ENCODE data around the gene SEPTIN7. TPM values are rescaled to one million over a fixed set of nuclear protein-coding genes. Genes with fewer than 3 reads are reported as not detected.
A peak's percentile ranks its signal among the peaks of the same experiment; 100 is the strongest.

SEPTIN7 gene
- total RNA-seq (100 to 1,000 TPM; 106 to 142 (median 127) TPM), polyA plus RNA-seq (100 to 1,000 TPM; 120 to 136 (median 126) TPM)
- long read RNA-seq, donor 1, full-length matches to known transcripts: 47 of 65 reads
- long read RNA-seq, donor 1, partial matches to known transcripts: 5 of 65 reads
- long read RNA-seq, donor 1, other reads (novel, unspliced or antisense): 13 of 65 reads
- long read RNA-seq, donor 2, full-length matches to known transcripts: 86 of 115 reads
- long read RNA-seq, donor 2, partial matches to known transcripts: 9 of 115 reads
- long read RNA-seq, donor 2, other reads (novel, unspliced or antisense): 20 of 115 reads

DNA sequence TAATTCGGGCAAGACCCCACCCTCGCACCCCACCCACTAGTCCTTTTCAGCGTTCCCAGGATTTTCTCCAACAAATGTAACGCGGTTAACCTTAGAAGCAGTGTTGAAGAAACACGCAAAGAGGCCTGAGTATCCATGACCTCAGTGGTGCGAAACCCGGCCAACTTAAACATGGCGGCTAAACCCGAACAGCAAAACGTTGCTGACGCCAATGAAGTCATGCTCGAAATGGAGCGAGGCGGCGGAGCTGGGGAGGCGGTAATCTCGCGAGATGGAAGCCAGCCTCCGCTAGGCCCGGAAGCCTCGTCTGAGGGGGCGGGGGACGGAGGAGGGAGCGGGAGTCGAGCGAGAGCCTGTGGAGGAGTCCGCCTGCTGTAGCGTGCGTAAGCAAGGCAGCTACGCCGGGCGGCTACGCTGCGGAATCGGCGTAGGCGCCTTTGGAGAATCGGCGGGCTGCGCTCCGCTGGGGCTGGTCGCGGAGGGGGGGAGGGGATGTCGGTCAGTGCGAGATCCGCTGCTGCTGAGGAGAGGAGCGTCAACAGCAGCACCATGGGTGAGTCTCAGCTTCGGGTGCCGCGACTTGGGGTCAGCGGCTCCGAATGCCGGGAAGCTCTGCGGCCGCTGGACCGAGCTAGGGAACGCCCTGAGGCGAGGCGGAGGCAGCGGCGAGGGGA is at the start of gene SEPTIN7:
Gene SEPTIN7 (plus strand): TSS at position 340 of the 674 bp plus-strand sequence. CDS start 153 bp downstream, at position 493.
- Histone ChIP-seq H3K4me3 (peak within 1 kb of the TSS; percentile 79), H3K36me3 (ENCODE audit: insufficient read depth in 1 of 2, low read depth in 1 of 2) (no peaks in the 10 kb centered on the region), H3K4me1 (peaks cover 29% of the 10 kb centered on the region), H3K27me3 (ENCODE audit: insufficient read depth in 3 of 3, low read length in 2 of 3) (no peaks in the 10 kb centered on the region), H3K27ac (peak within 1 kb of the TSS; percentile 92), H3K9me3 (no peaks in the 10 kb centered on the region)
- TF ChIP-seq CTCF (IDR thresholded peaks at IDR 0.05): no peak
- peak; percentile 97 to 98 (median 98) for ATAC-seq
- intact Hi-C loops (cut with DNase I): loop anchor here (2.0 to 5.0 kb wide), 4 partner anchors 46 to 106 kb away; no protein-coding TSS in a partner anchor
- peak; percentile 99 to 100 for DNase-seq
- 0 to 1% (median 0%) methylated on average over 46 to 62 of the region's 62 CpGs for WGBS, 3 donors

- no peak for ATAC-seq
- H3K4me1 ChIP-seq: peaks cover 38% of the 10 kb centered on the region
- H3K27me3 ChIP-seq (ENCODE audit: insufficient read depth in 3 of 3, low read length in 2 of 3): no peaks in the 10 kb centered on the region
- no peak for DNase-seq
- H3K36me3 ChIP-seq (ENCODE audit: insufficient read depth in 1 of 2, low read depth in 1 of 2): no peaks in the 10 kb centered on the region
- no peak for TF ChIP-seq CTCF (IDR thresholded peaks at IDR 0.05)
- intact Hi-C loops (cut with DNase I): loop anchor here in 1 of 2 donors (5.0 kb wide), 1 partner anchor 35 kb away; no protein-coding TSS in a partner anchor
- no peak overlapping the region for H3K27ac ChIP-seq
- no peaks in the 10 kb centered on the region for H3K9me3 ChIP-seq
- 64 to 73% (median 71%) methylated on average over 2 of the region's 2 CpGs for WGBS, 3 donors
- no peak overlapping the region for H3K4me3 ChIP-seq
These were observed 48.1 kb upstream of the SEPTIN7 start for GRCh38 chr7:35752742-35753141.

DNA sequence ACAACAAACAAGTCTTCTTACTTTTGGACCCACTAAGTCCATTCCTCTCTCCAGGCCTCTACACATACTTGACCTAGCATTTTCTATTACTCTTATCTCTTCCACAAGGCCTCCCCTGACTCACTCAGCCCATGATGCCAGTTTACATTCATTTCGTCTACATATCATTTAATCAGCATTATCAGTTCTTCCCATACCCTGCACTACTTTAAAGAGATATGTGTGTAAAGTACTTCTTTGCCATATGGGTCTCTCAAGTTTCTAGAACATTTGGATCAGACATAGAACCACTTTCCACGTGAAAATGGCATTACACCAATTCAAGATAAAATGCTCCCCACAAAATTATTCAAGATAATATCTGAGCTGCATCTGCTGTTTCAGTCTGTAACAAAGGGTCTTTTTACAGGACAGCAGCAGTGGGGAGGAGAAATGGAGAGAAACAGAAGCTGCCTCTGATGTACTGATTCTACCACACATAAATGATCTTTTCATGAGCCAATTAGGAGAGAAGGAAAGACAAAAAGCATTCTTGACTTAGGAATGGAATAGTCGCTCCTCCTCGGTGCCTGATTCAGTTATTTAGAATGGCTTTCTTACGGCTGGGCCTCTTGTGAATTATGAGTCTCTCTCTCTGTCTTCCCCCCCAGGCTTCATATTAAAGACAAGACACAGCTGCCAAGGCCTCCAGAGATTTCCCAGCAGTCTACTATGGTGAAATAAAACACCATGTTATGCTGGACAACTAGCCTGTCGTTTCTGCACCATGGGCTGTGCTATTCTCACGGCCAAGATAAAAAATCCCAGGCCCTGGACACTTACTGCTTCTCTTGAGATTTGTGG is 46.9 kb upstream of the SEPTIN7 start:
- no peaks in the 10 kb centered on the region for H3K27me3 ChIP-seq (ENCODE audit: insufficient read depth in 3 of 3, low read length in 2 of 3)
- H3K9me3 ChIP-seq: no peaks in the 10 kb centered on the region
- no peaks in the 10 kb centered on the region for H3K36me3 ChIP-seq (ENCODE audit: insufficient read depth in 1 of 2, low read depth in 1 of 2)
- DNase-seq (peak; percentile 26 to 55), ATAC-seq (peak; percentile 78 to 92 (median 90))
- H3K4me3 ChIP-seq: peak overlapping the region; percentile 6
- no peak for TF ChIP-seq CTCF (IDR thresholded peaks at IDR 0.05)
- peak overlapping the region; percentile 80 for H3K27ac ChIP-seq
- intact Hi-C loops (cut with DNase I): loop anchor here in 1 of 2 donors (2.0 to 5.0 kb wide), 2 partner anchors 37 to 47 kb away; partner anchors contain the start of gene SEPTIN7
- peaks cover 44% of the 10 kb centered on the region for H3K4me1 ChIP-seq
- WGBS, 3 donors: 23 to 36% (median 28%) methylated on average over 7 of the region's 7 CpGs

- DNase-seq (no peak), ATAC-seq (peak; percentile 64 to 85 (median 79))
- no peaks in the 10 kb centered on the region for H3K9me3 ChIP-seq
- peak overlapping the region; percentile 6 for H3K4me3 ChIP-seq
- intact Hi-C loops (cut with DNase I): loop anchor here in 1 of 2 donors (2.0 to 5.0 kb wide), 2 partner anchors 37 to 46 kb away; partner anchors contain the start of gene SEPTIN7
- H3K4me1 ChIP-seq: peaks cover 44% of the 10 kb centered on the region
- H3K27ac ChIP-seq: peak overlapping the region; percentile 80
- no peaks in the 10 kb centered on the region for H3K36me3 ChIP-seq (ENCODE audit: insufficient read depth in 1 of 2, low read depth in 1 of 2)
- no peak for TF ChIP-seq CTCF (IDR thresholded peaks at IDR 0.05)
- H3K27me3 ChIP-seq (ENCODE audit: insufficient read depth in 3 of 3, low read length in 2 of 3): no peaks in the 10 kb centered on the region
- WGBS, 3 donors: 6 to 38% (median 23%) methylated on average over 1 of the region's 1 CpG
These were observed 46.1 kb upstream of the SEPTIN7 start for GRCh38 chr7:35754741-35755140.
